Endodermal cell (in vitro differentiated cells): ENCODE data around the gene GNAT1. TPM values are rescaled to one million over a fixed set of nuclear protein-coding genes. Genes with fewer than 3 reads are reported as not detected.
A peak's percentile ranks its signal among the peaks of the same experiment; 100 is the strongest.

Experiments
- DNase-seq: peaks from one replicate; pipeline ENCODE4 v3.0.0-alpha.2; 2017
- H3K27ac ChIP-seq: 2 replicates; pipeline ENCODE4 v1.5.1; 2013; ENCODE audit warnings: mild to moderate bottlenecking, low read depth, low read length, moderate library complexity
- H3K27me3 ChIP-seq: 2 replicates; pipeline ENCODE4 v1.6.1; 2013; ENCODE audit warnings: mild to moderate bottlenecking, low read length, moderate library complexity; ENCODE audit not compliant: insufficient read depth, control insufficient read depth, poor library complexity, severe bottlenecking
- H3K36me3 ChIP-seq: 2 replicates; pipeline ENCODE4 v1.7.0; 2013; ENCODE audit warnings: mild to moderate bottlenecking, low read length, moderate library complexity; ENCODE audit not compliant: control insufficient read depth, insufficient read depth
- H3K4me1 ChIP-seq: one replicate; pipeline ENCODE4 v1.7.0; 2013; ENCODE audit warnings: low read length; ENCODE audit not compliant: control insufficient read depth, insufficient read depth
- H3K4me3 ChIP-seq: 2 replicates; pipeline ENCODE4 v1.5.1; 2013; ENCODE audit warnings: mild to moderate bottlenecking, low read length, moderate library complexity
- H3K9ac ChIP-seq: 2 replicates; pipeline ENCODE4 v1.6.1; 2013; ENCODE audit warnings: mild to moderate bottlenecking, low read length, moderate library complexity; ENCODE audit not compliant: poor library complexity, severe bottlenecking; ENCODE audit errors: extremely low read depth
- H3K9me3 ChIP-seq: 2 replicates; pipeline ENCODE4 v1.6.1; 2013; ENCODE audit warnings: mild to moderate bottlenecking, low read length, moderate library complexity; ENCODE audit not compliant: control insufficient read depth
- H3K27ac Mint-ChIP-seq: 2 replicates; pipeline ENCODE4 v1.8.0; 2020; ENCODE audit warnings: mixed read lengths
- H3K27me3 Mint-ChIP-seq: 2 replicates; pipeline ENCODE4 v1.8.0; 2021; ENCODE audit warnings: mild to moderate bottlenecking, mixed read lengths; ENCODE audit not compliant: insufficient read depth
- H3K36me3 Mint-ChIP-seq: 2 replicates; pipeline ENCODE4 v1.8.0; 2020; ENCODE audit warnings: low read depth, mixed read lengths
- H3K4me1 Mint-ChIP-seq: 2 replicates; pipeline ENCODE4 v1.8.0; 2020; ENCODE audit warnings: mixed read lengths
- H3K4me3 Mint-ChIP-seq: 2 replicates; pipeline ENCODE4 v1.8.0; 2020; ENCODE audit warnings: mild to moderate bottlenecking, moderate library complexity, mixed read lengths
- H3K9me3 Mint-ChIP-seq: 2 replicates; pipeline ENCODE4 v1.8.0; 2020; ENCODE audit warnings: mild to moderate bottlenecking, mixed read lengths
- CTCF ChIP-seq: fragments of 200-600 bp; sonication (generic); conservative IDR thresholded peaks from 2 replicates; pipeline ENCODE4 v1.5.0; 2021; ENCODE audit warnings: antibody characterized with exemption, mild to moderate bottlenecking
- WGBS, 2 experiments: methylation state at CpG; one replicate each; pipeline versions ENCODE4 v1.1.5 to v1.1.7; 2013; ENCODE audit warnings: missing lambda C conversion rate in 2 of 2, mixed read lengths in 1 of 2; ENCODE audit not compliant: insufficient coverage in 1 of 2, insufficient read length in 1 of 2; 5-methylcytosine and 5-hydroxymethylcytosine counted together
- total RNA-seq, 2 donors: library from RNA; stranded (reverse); fragmentation: NEBNext Ultra II Directional in 1 of 2; extraction: Animal tissue kit (Norgen Biotek cat#: 25700) in 1 of 2; gene quantifications; 2 replicates in 1 of 2; 3 replicates in 1 of 2; pipeline ENCODE4 v1.2.1, GENCODE V29; 2021

Gene GNAT1
- total RNA-seq, 2 donors from 2014 or later: 0.42 to 1.2 TPM

GRCh38 chr3:50212502-50212901, 21.1 kb downstream of the GNAT1 start:
- no peaks in the 10 kb centered on the region for H3K27me3 ChIP-seq
- no peak overlapping the region for H3K4me3 Mint-ChIP-seq
- H3K9me3 Mint-ChIP-seq: no peaks in the 10 kb centered on the region
- peak; percentile 68 for TF ChIP-seq CTCF
- no peak overlapping the region for H3K27ac Mint-ChIP-seq
- H3K27ac ChIP-seq: no peak overlapping the region
- H3K4me3 ChIP-seq: no peak overlapping the region
- no peaks in the 10 kb centered on the region for H3K9me3 ChIP-seq
- H3K4me1 Mint-ChIP-seq: no peaks in the 10 kb centered on the region
- H3K36me3 Mint-ChIP-seq: no peaks in the 10 kb centered on the region
- no peaks in the 10 kb centered on the region for H3K36me3 ChIP-seq
- peaks cover 7% of the 10 kb centered on the region for H3K27me3 Mint-ChIP-seq
- 78 to 81% methylated on average over 3 to 4 of the region's 4 CpGs for WGBS, 2 experiments
- no peak overlapping the region for H3K9ac ChIP-seq
- no peaks in the 10 kb centered on the region for H3K4me1 ChIP-seq
- DNase-seq: peak; percentile 79

GRCh38 chr3:50212971-50213370, 21.6 kb downstream of the GNAT1 start:
- H3K27ac Mint-ChIP-seq: no peak overlapping the region

GRCh38 chr3:50213373-50213772, 22.0 kb downstream of the GNAT1 start:
- Histone ChIP-seq H3K9me3 (no peaks in the 10 kb centered on the region), H3K4me1 (no peaks in the 10 kb centered on the region), H3K36me3 (no peaks in the 10 kb centered on the region), H3K27me3 (no peaks in the 10 kb centered on the region), H3K9ac (no peak overlapping the region), H3K4me3 (no peak overlapping the region), H3K27ac (no peak overlapping the region)
- WGBS, 2 experiments: 90 to 95% methylated on average over 5 to 12 of the region's 12 CpGs
- TF ChIP-seq CTCF: no peak
- DNase-seq: no peak
- H3K36me3 Mint-ChIP-seq: no peaks in the 10 kb centered on the region
- H3K4me3 Mint-ChIP-seq: no peak overlapping the region
- H3K4me1 Mint-ChIP-seq: no peaks in the 10 kb centered on the region
- no peak overlapping the region for H3K27ac Mint-ChIP-seq
- H3K9me3 Mint-ChIP-seq: no peaks in the 10 kb centered on the region
- H3K27me3 Mint-ChIP-seq: peaks cover 4% of the 10 kb centered on the region

More at GRCh38 chr3:50212971-50213370, 21.6 kb downstream of the GNAT1 start:
- WGBS, 2 experiments: 87% methylated on average over 3 of the region's 3 CpGs; no CpG with 5 or more reads in 1 of the 2 experiments
- no peak for TF ChIP-seq CTCF
- H3K4me1 Mint-ChIP-seq: no peaks in the 10 kb centered on the region
- no peak overlapping the region for H3K4me3 Mint-ChIP-seq
- H3K27me3 Mint-ChIP-seq: peaks cover 4% of the 10 kb centered on the region
- H3K36me3 ChIP-seq: no peaks in the 10 kb centered on the region
- H3K9me3 ChIP-seq: no peaks in the 10 kb centered on the region
- no peak overlapping the region for H3K9ac ChIP-seq
- H3K4me3 ChIP-seq: no peak overlapping the region
- H3K36me3 Mint-ChIP-seq: no peaks in the 10 kb centered on the region
- no peaks in the 10 kb centered on the region for H3K4me1 ChIP-seq
- no peaks in the 10 kb centered on the region for H3K9me3 Mint-ChIP-seq
- DNase-seq: no peak
- no peaks in the 10 kb centered on the region for H3K27me3 ChIP-seq
- no peak overlapping the region for H3K27ac ChIP-seq
